ENCODE results near the gene ZNF292. TPM values are rescaled to one million over a fixed set of nuclear protein-coding genes. Genes with fewer than 3 reads are reported as not detected.
A peak's percentile ranks its signal among the peaks of the same experiment; 100 is the strongest.
"Not testable (repeated sequence)": the region's sequence is repeated elsewhere in the genome, so short reads cannot be mapped to it uniquely, and the experiment has no call there.

Gene ZNF292
- total RNA-seq, 1 experiment from 2014 or later, result 45.0 TPM

GRCh38 chr6:87237804-87238203, 82.4 kb downstream of the ZNF292 start:
- TF ChIP-seq CTCF (conservative IDR thresholded peaks at IDR 0.05; ENCODE audit: low read depth, low read length) (peak; percentile 73), EZH2 (IDR thresholded peaks at IDR 0.05; ENCODE audit: borderline replicate concordance, low read depth, low read length, poor library complexity, severe bottlenecking) (no peak)
- Histone ChIP-seq H3K4me3 (ENCODE audit: low read depth, low read length, poor library complexity, severe bottlenecking) (no peak overlapping the region), H3K4me1 (ENCODE audit: insufficient read depth, low read length, poor library complexity, severe bottlenecking) (no peaks in the 10 kb centered on the region), H3K27me3 (replicated peaks; ENCODE audit: insufficient read depth, low read depth, low read length, poor library complexity) (no peaks in the 10 kb centered on the region), H3K27ac (ENCODE audit: low read depth, low read length, poor library complexity, severe bottlenecking) (no peak overlapping the region), H3K9me3 (ENCODE audit: low read depth, low read length, poor library complexity, severe bottlenecking) (no peaks in the 10 kb centered on the region), H3K36me3 (ENCODE audit: insufficient read depth, low read length, poor library complexity, severe bottlenecking) (peaks cover 4% of the 10 kb centered on the region)
- intact Hi-C loops (cut with micrococcal nuclease; ENCODE audit: unreplicated experiment), result loop anchor here (5.0 kb wide), 1 partner anchor 166 kb away; no protein-coding TSS in a partner anchor
- peak; percentile 38 for DNase-seq (ENCODE audit: low spot score)
- CTCF ChIA-PET, result no interaction called here
- POLR2A ChIA-PET (ENCODE audit: low non-redundant PET), result no interaction called here
- BruUV-seq (replicated peaks), result no TSS peak

DNA sequence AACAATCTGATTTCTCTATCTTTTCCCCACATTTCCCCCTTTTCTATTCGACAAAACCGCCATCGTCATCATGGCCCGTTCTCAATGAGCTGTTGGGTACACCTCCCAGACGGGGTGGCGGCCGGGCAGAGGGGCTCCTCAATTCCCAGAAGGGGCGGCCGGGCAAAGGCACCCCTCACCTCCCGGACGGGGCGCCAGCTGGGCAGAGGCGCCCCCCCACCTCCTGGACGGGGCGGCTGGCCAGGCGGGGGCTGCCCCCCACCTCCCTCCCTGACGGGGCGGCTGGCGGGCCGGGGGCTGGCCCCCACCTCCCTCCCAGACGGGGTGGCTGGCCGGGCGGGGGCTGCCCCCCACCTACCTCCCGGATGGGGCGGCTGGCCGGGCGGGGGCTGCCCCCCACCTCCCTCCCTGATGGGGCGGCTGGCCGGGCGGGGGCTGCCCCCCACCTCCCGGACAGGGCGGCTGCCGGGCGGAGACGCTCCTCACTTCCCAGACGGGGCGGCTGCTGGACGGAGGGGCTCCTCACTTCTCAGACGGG, 83.8 kb downstream of the ZNF292 start:
- DNase-seq (ENCODE audit: low spot score); H3K4me3 ChIP-seq (ENCODE audit: low read depth, low read length, poor library complexity, severe bottlenecking); H3K27ac ChIP-seq (ENCODE audit: low read depth, low read length, poor library complexity, severe bottlenecking); CTCF ChIA-PET; H3K36me3 ChIP-seq (ENCODE audit: insufficient read depth, low read length, poor library complexity, severe bottlenecking); H3K4me1 ChIP-seq (ENCODE audit: insufficient read depth, low read length, poor library complexity, severe bottlenecking); POLR2A ChIA-PET (ENCODE audit: low non-redundant PET); H3K27me3 ChIP-seq (replicated peaks; ENCODE audit: insufficient read depth, low read depth, low read length, poor library complexity); BruUV-seq (replicated peaks); H3K9me3 ChIP-seq (ENCODE audit: low read depth, low read length, poor library complexity, severe bottlenecking): not testable (repeated sequence)
- intact Hi-C loops (cut with micrococcal nuclease; ENCODE audit: unreplicated experiment), result loop anchor here (5.0 kb wide), 1 partner anchor 167 kb away; no protein-coding TSS in a partner anchor

- no peaks in the 10 kb centered on the region for H3K9me3 ChIP-seq (ENCODE audit: low read depth, low read length, poor library complexity, severe bottlenecking)
- CTCF ChIA-PET, result interaction anchor here (0.6 to 0.7 kb wide), 2 partner anchors 8 to 375 kb away, joined by 3 to 7 read pairs; no protein-coding TSS in a partner anchor
- peaks cover 18% of the 10 kb centered on the region for H3K36me3 ChIP-seq (ENCODE audit: insufficient read depth, low read length, poor library complexity, severe bottlenecking)
- no peak overlapping the region for H3K4me3 ChIP-seq (ENCODE audit: low read depth, low read length, poor library complexity, severe bottlenecking)
- POLR2A ChIA-PET (ENCODE audit: low non-redundant PET), result interaction anchor here (0.7 kb wide), 1 partner anchor 25 kb away, joined by 3 read pairs; no protein-coding TSS in a partner anchor
- H3K4me1 ChIP-seq (ENCODE audit: insufficient read depth, low read length, poor library complexity, severe bottlenecking), result no peaks in the 10 kb centered on the region
- BruUV-seq (replicated peaks), result no TSS peak
- no peak overlapping the region for H3K27ac ChIP-seq (ENCODE audit: low read depth, low read length, poor library complexity, severe bottlenecking)
- intact Hi-C loops (cut with micrococcal nuclease; ENCODE audit: unreplicated experiment), result no loop called here
- 0 out of 2 replicates have a peak, but pooled peaks have one; percentile 19 for TF ChIP-seq CTCF (conservative IDR thresholded peaks at IDR 0.05; ENCODE audit: low read depth, low read length)
- no peak for TF ChIP-seq EZH2 (IDR thresholded peaks at IDR 0.05; ENCODE audit: borderline replicate concordance, low read depth, low read length, poor library complexity, severe bottlenecking)
- H3K27me3 ChIP-seq (replicated peaks; ENCODE audit: insufficient read depth, low read depth, low read length, poor library complexity), result no peaks in the 10 kb centered on the region
- peak; percentile 10 for DNase-seq (ENCODE audit: low spot score)
Measured at GRCh38 chr6:87241304-87241703, 85.9 kb downstream of the ZNF292 start.

- DNase-seq (ENCODE audit: low spot score), result no peak
- BruUV-seq (replicated peaks), result no TSS peak
- TF ChIP-seq EZH2 (IDR thresholded peaks at IDR 0.05; ENCODE audit: borderline replicate concordance, low read depth, low read length, poor library complexity, severe bottlenecking), result no peak
- no peak for TF ChIP-seq CTCF (conservative IDR thresholded peaks at IDR 0.05; ENCODE audit: low read depth, low read length)
- POLR2A ChIA-PET (ENCODE audit: low non-redundant PET), result no interaction called here
- H3K27ac ChIP-seq (ENCODE audit: low read depth, low read length, poor library complexity, severe bottlenecking), result no peak overlapping the region
- intact Hi-C loops (cut with micrococcal nuclease; ENCODE audit: unreplicated experiment), result no loop called here
- H3K36me3 ChIP-seq (ENCODE audit: insufficient read depth, low read length, poor library complexity, severe bottlenecking), result peaks cover 26% of the 10 kb centered on the region
- CTCF ChIA-PET, result no interaction called here
- H3K9me3 ChIP-seq (ENCODE audit: low read depth, low read length, poor library complexity, severe bottlenecking), result no peaks in the 10 kb centered on the region
- no peaks in the 10 kb centered on the region for H3K4me1 ChIP-seq (ENCODE audit: insufficient read depth, low read length, poor library complexity, severe bottlenecking)
- no peak overlapping the region for H3K4me3 ChIP-seq (ENCODE audit: low read depth, low read length, poor library complexity, severe bottlenecking)
- no peaks in the 10 kb centered on the region for H3K27me3 ChIP-seq (replicated peaks; ENCODE audit: insufficient read depth, low read depth, low read length, poor library complexity)
Measured at GRCh38 chr6:87242311-87242710, 86.9 kb downstream of the ZNF292 start.

All from A673 (cell line).